Astrocyte of the hippocampus (primary cell): Measurements from ENCODE around the gene USP7.

ENCODE experiments used
- DNase-seq: peaks from one replicate; pipeline ENCODE4 v3.0.0; 2011; ENCODE audit warnings: low read depth, low spot score

USP7 gene

GRCh38 chr16:8862309-8863130 lies 101.2 kb downstream of the USP7 start:
- no peak for DNase-seq

GRCh38 chr16:8861563-8862308 lies 102.0 kb downstream of the USP7 start:
- no peak for DNase-seq

GRCh38 chr16:8859913-8860881 lies 103.5 kb downstream of the USP7 start:
- no peak for DNase-seq

- DNase-seq = no peak
Observed at GRCh38 chr16:8858994-8859912, 104.5 kb downstream of the USP7 start.

GRCh38 chr16:8855972-8856371 lies 107.7 kb downstream of the USP7 start:
- DNase-seq = no peak

GRCh38 chr16:8855051-8855786 lies 108.5 kb downstream of the USP7 start:
- DNase-seq = no peak

GRCh38 chr16:8854298-8854948 lies 109.3 kb downstream of the USP7 start:
- DNase-seq = no peak

- DNase-seq = no peak
Observed at GRCh38 chr16:8853611-8854010, 110.1 kb downstream of the USP7 start.

GRCh38 chr16:8853150-8853549 lies 110.6 kb downstream of the USP7 start:
- peak; percentile 0 for DNase-seq

GRCh38 chr16:8852534-8852933 lies 111.2 kb downstream of the USP7 start:
- DNase-seq = peak; percentile 4

GRCh38 chr16:8851761-8852403 lies 111.8 kb downstream of the USP7 start:
- peak; percentile 0 for DNase-seq

GRCh38 chr16:8850279-8850885 lies 113.3 kb downstream of the USP7 start:
- DNase-seq = peak; percentile 39

- DNase-seq = peak; percentile 5
Observed at GRCh38 chr16:8849411-8850011, 114.2 kb downstream of the USP7 start.

GRCh38 chr16:8848939-8849391 lies 114.7 kb downstream of the USP7 start:
- peak; percentile 28 for DNase-seq

GRCh38 chr16:8848231-8848938 lies 115.3 kb downstream of the USP7 start:
- DNase-seq = peak; percentile 0

- DNase-seq = no peak
Observed at GRCh38 chr16:8847623-8848022, 116.1 kb downstream of the USP7 start.

- DNase-seq = no peak
Observed at GRCh38 chr16:8847145-8847544, 116.6 kb downstream of the USP7 start.
